ENCODE data around the gene TGM1. TPM values are rescaled to one million over a fixed set of nuclear protein-coding genes. Genes with fewer than 3 reads are reported as not detected.

The TGM1 gene
- total RNA-seq, 1 experiment from 2014 or later = 26.2 TPM

DNA sequence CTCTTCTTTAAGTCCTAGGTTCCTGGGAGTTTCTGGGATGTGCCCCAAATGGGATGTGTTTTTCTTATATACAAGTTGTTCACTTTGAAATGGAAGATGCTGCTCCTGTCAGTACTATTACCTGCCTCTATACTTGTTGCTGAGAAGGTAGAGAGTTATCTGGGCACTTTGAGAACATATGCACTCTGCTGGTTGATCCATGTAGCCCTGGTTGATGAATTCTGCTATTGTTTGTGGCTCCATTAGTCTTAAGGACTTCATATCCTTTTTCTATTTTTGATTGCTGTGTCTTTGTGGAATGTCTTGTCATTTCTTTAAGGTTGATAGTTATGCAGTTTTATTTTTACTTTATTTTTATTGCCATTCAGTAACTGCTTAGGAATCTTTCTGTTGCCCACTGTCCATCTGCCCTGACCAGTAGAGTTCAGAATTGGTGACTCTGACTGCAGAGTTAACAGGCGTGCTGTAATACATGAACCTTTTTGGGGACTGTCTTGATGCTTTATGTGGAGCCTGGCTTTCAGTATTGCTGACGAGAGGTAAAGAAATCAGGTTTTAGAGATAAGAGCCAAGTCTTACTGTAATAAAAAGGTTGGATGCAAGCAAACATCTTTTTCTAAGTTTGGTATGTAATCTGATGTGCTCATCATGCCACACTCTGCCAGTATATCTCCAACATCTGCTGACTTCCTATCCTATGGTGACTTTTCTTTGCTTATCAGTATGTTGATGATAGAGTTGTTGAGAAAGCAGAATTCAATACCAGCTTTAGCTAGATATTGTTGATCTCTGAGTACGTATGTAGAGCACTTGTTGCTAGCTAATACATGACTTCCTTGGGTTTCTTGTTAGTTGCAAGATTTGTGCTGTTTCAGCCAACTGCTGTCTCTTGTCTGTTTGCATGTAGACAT lies 28.6 kb downstream of the TGM1 start:
- peaks cover 54% of the 10 kb centered on the region for H3K36me3 Mint-ChIP-seq (ENCODE audit: insufficient read depth, unreplicated experiment)
- peaks cover 42% of the 10 kb centered on the region for H3K4me1 Mint-ChIP-seq (ENCODE audit: insufficient read depth, unreplicated experiment)
- no peaks in the 10 kb centered on the region for H3K27me3 Mint-ChIP-seq (ENCODE audit: insufficient read depth, unreplicated experiment)
- no peak for DNase-seq (ENCODE audit: unreplicated experiment)
- intact Hi-C loops (cut with micrococcal nuclease) = no loop called here
- CTCF ChIA-PET = interaction anchor here (0.7 to 17.7 kb wide), 8 partner anchors 8 to 444 kb away, joined by 3 to 457 read pairs (median 10); partner anchors contain the start of genes CIDEB, DHRS1, LTB4R2 and MDP1
- BruUV-seq (replicated peaks) = no TSS peak
- POLR2A ChIA-PET = interaction anchor here (0.7 to 2.8 kb wide), 15 partner anchors 8 to 93 kb away, joined by 3 to 45 read pairs (median 5); partner anchors contain the start of genes CHMP4A, EMC9, LTB4R2 and MDP1
- no peaks in the 10 kb centered on the region for H3K9me3 Mint-ChIP-seq (ENCODE audit: unreplicated experiment)
- TF ChIP-seq, protein P1, sequence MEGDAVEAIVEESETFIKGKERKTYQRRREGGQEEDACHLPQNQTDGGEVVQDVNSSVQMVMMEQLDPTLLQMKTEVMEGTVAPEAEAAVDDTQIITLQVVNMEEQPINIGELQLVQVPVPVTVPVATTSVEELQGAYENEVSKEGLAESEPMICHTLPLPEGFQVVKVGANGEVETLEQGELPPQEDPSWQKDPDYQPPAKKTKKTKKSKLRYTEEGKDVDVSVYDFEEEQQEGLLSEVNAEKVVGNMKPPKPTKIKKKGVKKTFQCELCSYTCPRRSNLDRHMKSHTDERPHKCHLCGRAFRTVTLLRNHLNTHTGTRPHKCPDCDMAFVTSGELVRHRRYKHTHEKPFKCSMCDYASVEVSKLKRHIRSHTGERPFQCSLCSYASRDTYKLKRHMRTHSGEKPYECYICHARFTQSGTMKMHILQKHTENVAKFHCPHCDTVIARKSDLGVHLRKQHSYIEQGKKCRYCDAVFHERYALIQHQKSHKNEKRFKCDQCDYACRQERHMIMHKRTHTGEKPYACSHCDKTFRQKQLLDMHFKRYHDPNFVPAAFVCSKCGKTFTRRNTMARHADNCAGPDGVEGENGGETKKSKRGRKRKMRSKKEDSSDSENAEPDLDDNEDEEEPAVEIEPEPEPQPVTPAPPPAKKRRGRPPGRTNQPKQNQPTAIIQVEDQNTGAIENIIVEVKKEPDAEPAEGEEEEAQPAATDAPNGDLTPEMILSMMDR (IDR thresholded peaks at IDR 0.05; ENCODE audit: unreplicated experiment) = no peak
- peak overlapping the region; percentile 77 for H3K4me3 Mint-ChIP-seq (ENCODE audit: unreplicated experiment)
- H3K27ac Mint-ChIP-seq (ENCODE audit: low read depth, unreplicated experiment) = no peak overlapping the region

- intact Hi-C loops (cut with micrococcal nuclease) = no loop called here
- BruUV-seq (replicated peaks) = no TSS peak
- peak overlapping the region; percentile 77 for H3K4me3 Mint-ChIP-seq (ENCODE audit: unreplicated experiment)
- H3K9me3 Mint-ChIP-seq (ENCODE audit: unreplicated experiment) = no peaks in the 10 kb centered on the region
- POLR2A ChIA-PET = interaction anchor here (0.7 to 2.8 kb wide), 9 partner anchors 9 to 97 kb away, joined by 3 to 45 read pairs (median 10); partner anchors contain the start of genes CHMP4A, EMC9, IRF9 and LTB4R2
- CTCF ChIA-PET = interaction anchor here (0.7 to 17.7 kb wide), 4 partner anchors 9 to 445 kb away, joined by 3 to 414 read pairs (median 40); partner anchors contain the start of genes CIDEB, DHRS1, LTB4R2 and NOP9
- H3K36me3 Mint-ChIP-seq (ENCODE audit: insufficient read depth, unreplicated experiment) = peaks cover 57% of the 10 kb centered on the region
- TF ChIP-seq, protein P1 (IDR thresholded peaks at IDR 0.05; ENCODE audit: unreplicated experiment) = no peak
- H3K27me3 Mint-ChIP-seq (ENCODE audit: insufficient read depth, unreplicated experiment) = no peaks in the 10 kb centered on the region
- H3K4me1 Mint-ChIP-seq (ENCODE audit: insufficient read depth, unreplicated experiment) = peaks cover 34% of the 10 kb centered on the region
- DNase-seq (ENCODE audit: unreplicated experiment) = peak; percentile 18
- no peak overlapping the region for H3K27ac Mint-ChIP-seq (ENCODE audit: low read depth, unreplicated experiment)
Measured at GRCh38 chr14:24233538-24233866, 29.5 kb downstream of the TGM1 start.

DNA sequence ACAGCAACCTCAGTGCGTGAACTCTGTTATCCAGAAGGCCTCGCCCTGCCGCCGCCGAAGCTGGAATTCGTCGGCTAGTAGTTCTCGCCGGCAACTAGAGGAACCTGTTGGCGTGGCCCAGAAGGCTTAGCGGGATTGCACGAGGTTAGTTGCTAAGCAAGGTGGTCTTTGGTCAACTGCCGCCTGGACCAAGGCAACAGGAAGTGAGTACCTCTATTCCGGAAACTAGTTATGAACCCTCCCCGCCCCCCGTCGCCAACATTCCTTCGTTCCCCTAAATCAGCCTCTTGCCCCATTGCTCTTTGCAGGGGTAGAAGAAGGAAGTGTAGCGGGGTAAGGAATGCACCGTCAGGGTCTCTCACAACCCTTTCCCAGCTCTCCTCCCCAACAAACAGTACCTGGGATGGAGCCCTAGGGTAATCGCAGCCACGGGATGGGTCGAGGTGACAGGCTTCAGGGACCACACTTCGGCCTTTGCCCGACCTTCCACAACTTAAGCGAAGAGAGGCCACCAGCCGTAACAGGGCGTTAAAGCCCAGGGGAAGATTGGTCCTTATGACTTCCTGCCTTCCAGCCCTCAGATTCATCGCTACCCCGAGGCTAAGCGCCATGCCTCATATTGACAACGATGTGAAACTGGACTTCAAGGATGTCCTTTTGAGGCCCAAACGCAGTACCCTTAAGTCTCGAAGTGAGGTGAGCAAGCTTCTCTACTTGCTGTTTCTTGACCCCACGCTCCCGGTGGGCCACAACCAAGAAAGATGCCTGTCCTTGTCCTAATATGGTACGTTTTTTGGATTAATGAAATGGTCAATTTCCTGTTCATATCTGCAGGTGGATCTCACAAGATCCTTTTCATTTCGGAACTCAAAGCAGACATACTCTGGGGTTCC lies 30.1 kb downstream of the TGM1 start, which contains the start of gene GMPR2:
GMPR2 (plus strand) TSS at position 285 of the 893 bp plus-strand sequence; CDS start at position 610, 325 bp downstream.
- Mint-ChIP-seq H3K9me3 (ENCODE audit: unreplicated experiment) (no peaks in the 10 kb centered on the region), H3K4me1 (ENCODE audit: insufficient read depth, unreplicated experiment) (peaks cover 28% of the 10 kb centered on the region), H3K36me3 (ENCODE audit: insufficient read depth, unreplicated experiment) (peaks cover 52% of the 10 kb centered on the region), H3K27ac (ENCODE audit: low read depth, unreplicated experiment) (peak within 1 kb of the TSS; percentile 70), H3K27me3 (ENCODE audit: insufficient read depth, unreplicated experiment) (no peaks in the 10 kb centered on the region), H3K4me3 (ENCODE audit: unreplicated experiment) (peak within 1 kb of the TSS; percentile 77)
- DNase-seq (ENCODE audit: unreplicated experiment) = no peak
- POLR2A ChIA-PET = interaction anchor here (0.7 to 2.8 kb wide), 17 partner anchors 9 to 1132 kb away, joined by 3 to 45 read pairs (median 4); partner anchors contain the start of genes CHMP4A, DHRS1, IPO4 and IRF9
- intact Hi-C loops (cut with micrococcal nuclease) = loop anchor here (1.0 kb wide), 1 partner anchor 17 kb away; the partner anchor contains the start of gene MDP1
- CTCF ChIA-PET = interaction anchor here (0.6 to 17.7 kb wide), 7 partner anchors 10 to 1129 kb away, joined by 3 to 414 read pairs (median 3); partner anchors contain the start of genes CIDEB, DHRS1, LTB4R2 and NOP9
- TSS peak; percentile 58 for BruUV-seq (replicated peaks)
- TF ChIP-seq, protein P1 (IDR thresholded peaks at IDR 0.05; ENCODE audit: unreplicated experiment) = no peak

Measured in MCF 10A (cell line).